ENCODE measurements around the gene ERV3-1.
"Not testable (repeated sequence)": the region's sequence is repeated elsewhere in the genome, so short reads cannot be mapped to it uniquely, and the experiment has no call there.

GRCh38 chr7:65035469-65035868 is 29.0 kb upstream of the ERV3-1 start:
- TF ChIP-seq CTCF (IDR thresholded peaks at IDR 0.05; ENCODE audit: poor library complexity, severe bottlenecking); EZH2 (IDR thresholded peaks at IDR 0.05; ENCODE audit: borderline replicate concordance, insufficient read depth, low read length, poor library complexity, severe bottlenecking); POLR2AphosphoS5 (IDR thresholded peaks at IDR 0.05); RAD21 (conservative IDR thresholded peaks at IDR 0.05); TAF1 (IDR thresholded peaks at IDR 0.05; ENCODE audit: low read depth); EP300 (conservative IDR thresholded peaks at IDR 0.05; ENCODE audit: poor library complexity, severe bottlenecking): not testable (repeated sequence)
